Measurements from ENCODE around the gene FIGN. TPM values are rescaled to one million over a fixed set of nuclear protein-coding genes. Genes with fewer than 3 reads are reported as not detected.

FIGN gene
- total RNA-seq, 1 experiment from 2014 or later: not detected

DNA sequence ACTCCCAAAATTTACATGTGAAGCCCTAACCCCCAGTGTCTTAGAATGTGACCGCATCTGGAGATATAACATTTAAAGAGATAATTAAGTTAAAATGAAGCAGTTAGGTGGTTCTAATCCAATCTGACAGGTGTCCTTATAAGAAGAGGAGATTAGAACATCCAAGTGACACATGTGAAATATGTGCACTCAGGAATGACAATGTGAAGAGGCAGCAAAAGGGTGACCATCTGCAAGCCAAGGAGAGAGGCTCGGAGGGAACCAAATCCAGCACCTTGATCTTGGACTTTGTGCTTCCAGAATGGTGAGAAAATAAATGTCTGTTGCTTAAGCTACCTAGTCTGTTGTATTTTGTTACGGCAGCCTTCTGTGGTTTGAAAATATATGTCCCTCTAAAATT, 165.4 kb downstream of the FIGN start:
- intact Hi-C loops (cut with micrococcal nuclease): no loop called here

DNA sequence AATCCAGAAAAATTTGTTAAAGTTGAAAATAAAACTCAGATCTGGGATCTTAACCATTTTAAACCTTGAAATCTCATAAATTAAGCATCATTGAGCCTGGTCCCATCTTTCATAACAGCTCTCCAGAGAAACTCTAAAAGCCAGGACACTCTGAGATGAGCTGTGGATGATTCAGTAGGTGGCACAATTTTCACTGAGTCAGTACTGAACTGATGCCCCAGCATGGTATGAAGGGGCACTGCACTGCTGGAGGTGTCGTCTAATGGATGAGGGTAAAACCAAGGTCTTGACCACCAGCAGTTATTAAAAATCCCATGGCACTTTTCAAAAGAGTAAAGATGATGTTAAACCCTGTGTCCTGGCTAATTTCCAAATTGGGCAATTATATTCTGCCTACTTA, 170.6 kb downstream of the FIGN start:
- RAD21 ChIA-PET (ENCODE audit: low non-redundant PET in 1 of 2, low total read pairs in 2 of 2, uncharacterized antibody in 2 of 2, unreplicated experiment in 2 of 2): no interaction called here
- Histone ChIP-seq H3K27ac (ENCODE audit: low read depth, low read length) (no peak overlapping the region), H3K4me2 (ENCODE audit: low read length) (no peak overlapping the region), H3K9me3 (ENCODE audit: control insufficient read depth in 1 of 2, insufficient read depth in 1 of 2, low read depth in 1 of 2, low read length in 2 of 2) (no peaks in the 10 kb centered on the region), H3K4me1 (ENCODE audit: control insufficient read depth in 1 of 2, insufficient read depth in 2 of 2, low read length in 2 of 2) (no peaks in the 10 kb centered on the region), H3K27me3 (ENCODE audit: insufficient read depth, low read length) (peaks cover 8% of the 10 kb centered on the region; the same call in 1 of the 2 replicates), H3K79me2 (ENCODE audit: insufficient read depth, low read length) (no peaks in the 10 kb centered on the region), H3K36me3 (ENCODE audit: control insufficient read depth in 1 of 2, insufficient read depth in 2 of 2, low read length in 2 of 2) (no peaks in the 10 kb centered on the region), H3K9me2 (ENCODE audit: insufficient read depth) (no peaks in the 10 kb centered on the region), H4K20me1 (ENCODE audit: insufficient read depth) (no peaks in the 10 kb centered on the region), H3K9ac (ENCODE audit: low read length) (no peak overlapping the region), H2AFZ (ENCODE audit: low read depth, low read length, poor library complexity, severe bottlenecking) (no peak overlapping the region), H3K4me3 (replicated peaks in 1 of 2; ENCODE audit: low read depth in 1 of 2, low read length in 2 of 2) (no peak overlapping the region)
- intact Hi-C loops (cut with micrococcal nuclease): no loop called here
- CTCF ChIA-PET: no interaction called here
- ATAC-seq (no peak), DNase-seq (ENCODE audit: low read depth, low spot score) (no peak)
- TF ChIP-seq POLR2AphosphoS5 (IDR thresholded peaks at IDR 0.05; ENCODE audit: low read depth, low read length) (no peak), FOSL1 (IDR thresholded peaks at IDR 0.05; ENCODE audit: low read depth) (no peak)
- TF ChIP-seq, protein P1, sequence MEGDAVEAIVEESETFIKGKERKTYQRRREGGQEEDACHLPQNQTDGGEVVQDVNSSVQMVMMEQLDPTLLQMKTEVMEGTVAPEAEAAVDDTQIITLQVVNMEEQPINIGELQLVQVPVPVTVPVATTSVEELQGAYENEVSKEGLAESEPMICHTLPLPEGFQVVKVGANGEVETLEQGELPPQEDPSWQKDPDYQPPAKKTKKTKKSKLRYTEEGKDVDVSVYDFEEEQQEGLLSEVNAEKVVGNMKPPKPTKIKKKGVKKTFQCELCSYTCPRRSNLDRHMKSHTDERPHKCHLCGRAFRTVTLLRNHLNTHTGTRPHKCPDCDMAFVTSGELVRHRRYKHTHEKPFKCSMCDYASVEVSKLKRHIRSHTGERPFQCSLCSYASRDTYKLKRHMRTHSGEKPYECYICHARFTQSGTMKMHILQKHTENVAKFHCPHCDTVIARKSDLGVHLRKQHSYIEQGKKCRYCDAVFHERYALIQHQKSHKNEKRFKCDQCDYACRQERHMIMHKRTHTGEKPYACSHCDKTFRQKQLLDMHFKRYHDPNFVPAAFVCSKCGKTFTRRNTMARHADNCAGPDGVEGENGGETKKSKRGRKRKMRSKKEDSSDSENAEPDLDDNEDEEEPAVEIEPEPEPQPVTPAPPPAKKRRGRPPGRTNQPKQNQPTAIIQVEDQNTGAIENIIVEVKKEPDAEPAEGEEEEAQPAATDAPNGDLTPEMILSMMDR (IDR thresholded peaks at IDR 0.05 in 2 of 3, conservative IDR thresholded peaks at IDR 0.05 in 1 of 3; ENCODE audit: borderline replicate concordance in 1 of 3, insufficient read depth in 1 of 3, low read depth in 2 of 3, low read length in 2 of 3): no peak
- BruUV-seq (replicated peaks): no TSS peak
- POLR2A ChIA-PET: no interaction called here

More for the DNA sequence above, 165.4 kb downstream of the FIGN start:
- Histone ChIP-seq H2AFZ (ENCODE audit: low read depth, low read length, poor library complexity, severe bottlenecking) (no peak overlapping the region), H4K20me1 (ENCODE audit: insufficient read depth) (no peaks in the 10 kb centered on the region), H3K4me2 (ENCODE audit: low read length) (no peak overlapping the region), H3K4me3 (replicated peaks in 1 of 2; ENCODE audit: low read depth in 1 of 2, low read length in 2 of 2) (no peak overlapping the region), H3K79me2 (ENCODE audit: insufficient read depth, low read length) (no peaks in the 10 kb centered on the region), H3K27ac (ENCODE audit: low read depth, low read length) (no peak overlapping the region), H3K27me3 (ENCODE audit: insufficient read depth, low read length) (peaks cover 4% of the 10 kb centered on the region; the same call in 1 of the 2 replicates), H3K9ac (ENCODE audit: low read length) (no peak overlapping the region), H3K36me3 (ENCODE audit: control insufficient read depth in 1 of 2, insufficient read depth in 2 of 2, low read length in 2 of 2) (no peaks in the 10 kb centered on the region), H3K4me1 (ENCODE audit: control insufficient read depth in 1 of 2, insufficient read depth in 2 of 2, low read length in 2 of 2) (no peaks in the 10 kb centered on the region), H3K9me3 (ENCODE audit: control insufficient read depth in 1 of 2, insufficient read depth in 1 of 2, low read depth in 1 of 2, low read length in 2 of 2) (no peaks in the 10 kb centered on the region), H3K9me2 (ENCODE audit: insufficient read depth) (no peaks in the 10 kb centered on the region)
- ATAC-seq (no peak), DNase-seq (ENCODE audit: low read depth, low spot score) (no peak)
- ChIA-PET RAD21 (ENCODE audit: low non-redundant PET in 1 of 2, low total read pairs in 2 of 2, uncharacterized antibody in 2 of 2, unreplicated experiment in 2 of 2) (no interaction called here), POLR2A (no interaction called here), CTCF (no interaction called here)
- TF ChIP-seq YY1 (IDR thresholded peaks at IDR 0.05; ENCODE audit: extremely low read depth, insufficient replicate concordance, low read depth, low read length) (no peak), TCF7L2 (IDR thresholded peaks at IDR 0.05; ENCODE audit: borderline replicate concordance, extremely low read depth, insufficient read depth, insufficient read length) (no peak), EZH2 (IDR thresholded peaks at IDR 0.05) (no peak)
- TF ChIP-seq, protein P2, sequence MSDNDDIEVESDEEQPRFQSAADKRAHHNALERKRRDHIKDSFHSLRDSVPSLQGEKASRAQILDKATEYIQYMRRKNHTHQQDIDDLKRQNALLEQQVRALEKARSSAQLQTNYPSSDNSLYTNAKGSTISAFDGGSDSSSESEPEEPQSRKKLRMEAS (IDR thresholded peaks at IDR 0.05): no peak
- TF ChIP-seq, protein P1 (IDR thresholded peaks at IDR 0.05 in 2 of 3, conservative IDR thresholded peaks at IDR 0.05 in 1 of 3; ENCODE audit: borderline replicate concordance in 1 of 3, insufficient read depth in 1 of 3, low read depth in 2 of 3, low read length in 2 of 3): no peak
- no TSS peak for BruUV-seq (replicated peaks)

All from HCT116 (cell line).